C4-2B (cell line): ENCODE results near the gene ACSM4.

Experiments
- ZFX ChIP-seq: fragments of 450-650 bp; IDR thresholded peaks from 2 replicates; pipeline ENCODE4 v1.6.1; 2017
- TF ChIP-seq, protein P1 (sequence below): fragments of 450-650 bp; conservative IDR thresholded peaks from 2 replicates; pipeline ENCODE4 v1.5.1; 2017; ENCODE audit warnings: mild to moderate bottlenecking

DNA sequence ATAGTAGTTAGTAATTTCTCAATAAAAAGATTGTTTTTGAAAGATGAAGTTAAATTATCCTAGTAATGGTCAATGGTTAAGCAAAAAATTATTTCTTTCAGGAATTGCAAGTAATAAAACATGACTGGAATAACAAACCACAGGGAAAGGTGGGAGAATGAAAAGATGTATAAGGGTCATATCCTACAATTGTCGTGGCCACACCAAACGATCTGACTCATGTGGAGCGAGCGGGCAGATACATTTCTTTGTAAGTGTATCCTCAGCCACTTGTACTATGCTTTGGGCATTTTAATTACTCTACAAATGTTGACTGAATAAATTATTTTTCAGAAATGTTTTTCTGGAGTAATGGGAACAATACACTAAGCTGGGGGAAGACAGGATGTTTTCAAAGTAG, 45.5 kb downstream of the ACSM4 start:
- TF ChIP-seq, protein P1, sequence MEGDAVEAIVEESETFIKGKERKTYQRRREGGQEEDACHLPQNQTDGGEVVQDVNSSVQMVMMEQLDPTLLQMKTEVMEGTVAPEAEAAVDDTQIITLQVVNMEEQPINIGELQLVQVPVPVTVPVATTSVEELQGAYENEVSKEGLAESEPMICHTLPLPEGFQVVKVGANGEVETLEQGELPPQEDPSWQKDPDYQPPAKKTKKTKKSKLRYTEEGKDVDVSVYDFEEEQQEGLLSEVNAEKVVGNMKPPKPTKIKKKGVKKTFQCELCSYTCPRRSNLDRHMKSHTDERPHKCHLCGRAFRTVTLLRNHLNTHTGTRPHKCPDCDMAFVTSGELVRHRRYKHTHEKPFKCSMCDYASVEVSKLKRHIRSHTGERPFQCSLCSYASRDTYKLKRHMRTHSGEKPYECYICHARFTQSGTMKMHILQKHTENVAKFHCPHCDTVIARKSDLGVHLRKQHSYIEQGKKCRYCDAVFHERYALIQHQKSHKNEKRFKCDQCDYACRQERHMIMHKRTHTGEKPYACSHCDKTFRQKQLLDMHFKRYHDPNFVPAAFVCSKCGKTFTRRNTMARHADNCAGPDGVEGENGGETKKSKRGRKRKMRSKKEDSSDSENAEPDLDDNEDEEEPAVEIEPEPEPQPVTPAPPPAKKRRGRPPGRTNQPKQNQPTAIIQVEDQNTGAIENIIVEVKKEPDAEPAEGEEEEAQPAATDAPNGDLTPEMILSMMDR = no peak
- no peak for TF ChIP-seq ZFX
